ENCODE data around the gene SGTA. TPM values are rescaled to one million over a fixed set of nuclear protein-coding genes. Genes with fewer than 3 reads are reported as not detected.

Gene SGTA
- total and polyA plus RNA-seq, 7 donors: 63.4 to 186 (median 99.1) TPM

DNA sequence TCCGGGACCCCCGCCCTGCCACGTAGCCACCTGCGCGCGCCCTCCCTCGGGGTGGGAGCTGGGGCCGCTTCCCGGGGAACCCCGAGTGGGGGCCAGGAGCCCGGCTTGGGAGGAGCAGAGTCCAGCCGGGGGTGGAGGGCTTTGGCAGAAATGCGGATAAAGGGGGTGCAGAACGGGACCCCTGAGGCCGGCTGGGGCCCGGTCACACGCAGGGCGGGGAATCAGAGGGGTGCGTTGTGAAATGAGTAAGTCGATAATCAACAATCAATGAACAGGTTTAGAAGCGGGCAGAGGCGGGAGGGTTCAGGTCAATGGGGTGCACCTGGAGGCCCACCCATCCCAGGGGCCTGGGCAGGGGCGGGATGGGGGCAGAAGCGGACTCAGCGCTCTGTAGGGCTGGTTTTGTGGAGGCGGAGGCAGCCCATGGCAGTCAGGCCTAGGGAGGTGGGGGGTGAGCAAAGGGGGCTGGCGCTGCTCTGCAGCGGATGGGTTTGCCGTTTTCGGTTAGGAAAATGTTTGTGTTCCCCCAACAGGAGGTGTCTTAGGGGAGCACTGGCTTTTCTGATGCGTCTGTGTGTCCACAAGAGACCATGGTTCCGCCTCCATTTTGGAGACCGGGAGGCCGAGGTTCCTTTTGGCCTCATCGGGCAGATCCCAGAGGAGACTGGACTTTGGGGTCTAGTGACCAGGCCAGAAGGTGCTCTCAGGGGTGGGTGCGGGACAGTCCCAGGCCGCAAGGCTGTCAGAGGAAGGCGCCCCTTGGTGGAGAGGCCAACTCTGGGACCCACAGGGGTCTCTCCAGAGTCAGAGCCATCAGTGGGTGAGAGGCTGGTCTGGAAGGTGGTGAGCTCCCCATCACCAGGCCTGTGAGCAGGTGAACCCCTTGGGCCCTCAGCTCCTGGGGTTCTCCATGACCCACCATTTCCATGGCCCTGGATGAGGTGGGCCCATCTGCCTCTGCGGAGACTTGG is 61.2 kb downstream of the SGTA start:
- no peaks in the 10 kb centered on the region for H3K4me1 ChIP-seq
- no peak overlapping the region for H3K27ac ChIP-seq
- WGBS, 3 donors: 36 to 45% (median 40%) methylated on average over 35 to 39 of the region's 39 CpGs
- no peaks in the 10 kb centered on the region for H3K36me3 ChIP-seq (ENCODE audit: insufficient read depth in 1 of 2, low read depth in 1 of 2)
- DNase-seq (no peak), ATAC-seq (no peak)
- H3K27me3 ChIP-seq (ENCODE audit: insufficient read depth in 3 of 3, low read length in 2 of 3): peaks cover 0 to 75% (median 25%) of the 10 kb centered on the region in 3 donors
- TF ChIP-seq, protein P1, sequence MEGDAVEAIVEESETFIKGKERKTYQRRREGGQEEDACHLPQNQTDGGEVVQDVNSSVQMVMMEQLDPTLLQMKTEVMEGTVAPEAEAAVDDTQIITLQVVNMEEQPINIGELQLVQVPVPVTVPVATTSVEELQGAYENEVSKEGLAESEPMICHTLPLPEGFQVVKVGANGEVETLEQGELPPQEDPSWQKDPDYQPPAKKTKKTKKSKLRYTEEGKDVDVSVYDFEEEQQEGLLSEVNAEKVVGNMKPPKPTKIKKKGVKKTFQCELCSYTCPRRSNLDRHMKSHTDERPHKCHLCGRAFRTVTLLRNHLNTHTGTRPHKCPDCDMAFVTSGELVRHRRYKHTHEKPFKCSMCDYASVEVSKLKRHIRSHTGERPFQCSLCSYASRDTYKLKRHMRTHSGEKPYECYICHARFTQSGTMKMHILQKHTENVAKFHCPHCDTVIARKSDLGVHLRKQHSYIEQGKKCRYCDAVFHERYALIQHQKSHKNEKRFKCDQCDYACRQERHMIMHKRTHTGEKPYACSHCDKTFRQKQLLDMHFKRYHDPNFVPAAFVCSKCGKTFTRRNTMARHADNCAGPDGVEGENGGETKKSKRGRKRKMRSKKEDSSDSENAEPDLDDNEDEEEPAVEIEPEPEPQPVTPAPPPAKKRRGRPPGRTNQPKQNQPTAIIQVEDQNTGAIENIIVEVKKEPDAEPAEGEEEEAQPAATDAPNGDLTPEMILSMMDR (IDR thresholded peaks at IDR 0.05): no peak
- no peaks in the 10 kb centered on the region for H3K9me3 ChIP-seq
- H3K4me3 ChIP-seq: peak overlapping the region; percentile 38
- intact Hi-C loops (cut with DNase I): no loop called here

DNA sequence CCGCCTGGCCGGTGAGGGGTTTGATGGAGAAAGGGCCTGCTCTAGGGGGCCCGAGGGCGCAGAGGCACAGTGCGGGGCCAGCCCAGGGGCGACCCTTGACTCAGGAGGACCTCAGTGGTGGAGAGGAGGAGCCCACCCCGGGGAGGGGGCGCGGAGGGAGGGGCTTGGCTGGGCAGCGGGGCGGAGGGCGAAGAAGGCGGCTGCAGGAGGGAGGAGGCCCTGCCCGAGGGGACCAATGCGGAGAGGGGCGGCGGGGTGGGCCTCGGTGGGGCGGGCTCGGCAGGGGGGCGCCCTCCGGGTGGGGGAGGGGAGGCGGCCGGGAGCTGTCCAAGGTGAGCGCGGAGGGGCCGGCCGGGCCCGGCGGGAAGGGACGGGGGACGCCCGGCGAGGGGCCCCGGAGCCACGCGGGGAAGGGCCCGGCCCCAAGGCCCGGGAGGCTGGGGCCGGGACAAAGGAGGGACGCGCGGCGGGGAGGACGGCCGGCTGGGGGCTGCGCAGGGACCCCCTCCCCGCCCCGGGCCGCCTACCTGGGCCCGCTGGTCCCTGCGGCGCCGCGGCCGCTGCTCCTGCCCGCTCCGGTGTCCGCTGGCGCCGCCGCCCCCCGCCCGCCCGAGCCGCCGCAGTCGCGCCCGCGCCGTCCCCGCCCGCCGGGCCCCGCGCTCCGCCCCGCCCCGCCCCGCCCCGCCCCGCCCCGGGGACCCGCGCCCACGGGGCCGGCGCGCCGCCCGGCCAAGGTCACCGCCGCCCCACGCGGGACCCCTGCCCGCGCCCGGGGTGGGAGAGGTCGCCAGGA is 62.1 kb downstream of the SGTA start, which contains the start of gene DIRAS1:
Gene DIRAS1 (minus strand): TSS at position 596 of the 793 bp plus-strand sequence. CDS start 3,566 bp downstream, outside the sequence.
- intact Hi-C loops (cut with DNase I): no loop called here
- Histone ChIP-seq H3K9me3 (no peaks in the 10 kb centered on the region), H3K4me3 (peak within 1 kb of the TSS; percentile 38), H3K4me1 (no peaks in the 10 kb centered on the region), H3K36me3 (ENCODE audit: insufficient read depth in 1 of 2, low read depth in 1 of 2) (no peaks in the 10 kb centered on the region), H3K27me3 (ENCODE audit: insufficient read depth in 3 of 3, low read length in 2 of 3) (peaks cover 0 to 73% (median 24%) of the 10 kb centered on the region in 3 donors), H3K27ac (no peak within 1 kb of the TSS)
- DNase-seq (peak in 1 of 2 donors; percentile 16), ATAC-seq (no peak)
- TF ChIP-seq, protein P1 (IDR thresholded peaks at IDR 0.05): no peak
- 0 to 3% (median 2%) methylated on average over 25 to 91 of the region's 100 CpGs for WGBS, 3 donors

DNA sequence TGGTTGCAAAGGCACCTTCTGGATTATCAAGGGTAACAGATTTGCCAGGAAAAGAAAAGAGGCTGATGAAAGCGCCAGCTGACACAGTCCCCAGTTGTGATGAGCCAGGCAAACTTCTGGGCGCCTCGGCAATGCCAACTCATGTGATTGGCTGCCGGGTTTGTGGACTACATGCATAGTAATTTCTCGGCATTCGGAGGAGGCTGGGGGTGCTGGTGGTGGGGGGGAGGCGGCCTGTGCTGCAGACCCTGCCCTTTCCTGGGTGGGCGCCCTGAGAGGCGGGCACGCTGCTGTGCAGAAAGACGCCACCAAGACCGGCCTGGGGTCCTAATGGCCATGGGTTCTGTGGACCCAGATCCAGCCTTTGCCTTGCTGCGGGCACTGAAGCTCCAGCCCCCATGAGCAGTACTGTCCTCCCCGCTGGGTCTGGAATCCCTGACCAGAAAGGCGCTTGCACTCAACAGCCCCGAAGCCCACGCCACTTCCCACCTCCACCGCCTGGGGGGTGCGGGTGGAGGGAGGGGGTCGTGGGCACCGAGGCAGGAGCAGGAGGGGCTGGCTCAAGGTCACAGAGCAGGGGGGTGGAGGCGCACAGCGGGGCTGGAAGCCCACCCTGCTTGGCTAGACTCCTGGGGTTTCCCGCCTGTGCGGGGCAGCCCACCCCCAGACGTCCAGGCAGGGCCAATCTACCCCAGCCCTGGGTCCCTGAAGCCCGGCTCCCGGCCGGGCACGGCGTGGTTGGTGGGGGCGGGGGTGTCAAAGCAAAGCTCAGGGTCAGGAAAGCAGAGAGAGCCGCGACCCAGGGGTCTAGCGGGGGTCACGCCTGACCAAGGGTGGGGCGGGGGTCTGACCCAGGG is 62.9 kb downstream of the SGTA start:
- no peaks in the 10 kb centered on the region for H3K4me1 ChIP-seq
- intact Hi-C loops (cut with DNase I): no loop called here
- peak in 1 of 4 donors; percentile 25 for ATAC-seq
- DNase-seq: no peak
- peak overlapping the region; percentile 34 for H3K4me3 ChIP-seq
- H3K36me3 ChIP-seq (ENCODE audit: insufficient read depth in 1 of 2, low read depth in 1 of 2): no peaks in the 10 kb centered on the region
- H3K27ac ChIP-seq: no peak overlapping the region
- H3K9me3 ChIP-seq: peaks cover 4% of the 10 kb centered on the region
- WGBS, 3 donors: 2 to 5% (median 3%) methylated on average over 31 to 37 of the region's 37 CpGs
- peaks cover 0 to 68% (median 27%) of the 10 kb centered on the region in 3 donors for H3K27me3 ChIP-seq (ENCODE audit: insufficient read depth in 3 of 3, low read length in 2 of 3)
- TF ChIP-seq, protein P1 (IDR thresholded peaks at IDR 0.05): no peak

DNA sequence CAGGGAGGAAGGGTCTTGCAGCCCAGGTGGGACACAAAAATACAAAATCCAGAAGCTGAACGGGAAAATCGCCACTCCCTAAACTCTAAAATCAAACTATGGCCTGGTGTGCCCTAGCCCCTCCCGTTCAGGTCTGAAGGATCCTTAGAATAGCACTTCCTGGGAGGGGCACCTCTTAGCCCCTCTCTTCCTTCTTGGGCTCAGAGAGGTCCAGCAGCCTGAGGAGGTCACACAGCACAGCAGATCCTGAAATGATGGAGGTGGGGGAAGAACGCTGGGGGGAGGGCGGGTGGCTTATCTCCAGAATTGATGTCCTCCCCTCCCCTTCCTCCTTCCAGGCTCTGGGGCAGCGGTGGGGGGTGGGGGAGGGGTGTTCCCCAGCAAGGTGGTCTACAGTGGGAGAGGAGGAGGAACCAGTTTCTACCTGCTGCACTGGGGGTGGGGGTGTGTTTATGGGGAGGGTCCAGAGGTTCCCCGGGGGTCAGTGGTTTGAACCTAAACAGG is 63.8 kb downstream of the SGTA start:
- TF ChIP-seq, protein P1 (IDR thresholded peaks at IDR 0.05): no peak
- Histone ChIP-seq H3K4me3 (no peak overlapping the region), H3K36me3 (ENCODE audit: insufficient read depth in 1 of 2, low read depth in 1 of 2) (no peaks in the 10 kb centered on the region), H3K4me1 (no peaks in the 10 kb centered on the region), H3K9me3 (peaks cover 5% of the 10 kb centered on the region), H3K27ac (no peak overlapping the region), H3K27me3 (ENCODE audit: insufficient read depth in 3 of 3, low read length in 2 of 3) (peaks cover 0 to 64% (median 30%) of the 10 kb centered on the region in 3 donors)
- DNase-seq: no peak
- 40 to 51% (median 51%) methylated on average over 6 of the region's 7 CpGs for WGBS, 3 donors
- intact Hi-C loops (cut with DNase I): no loop called here
- no peak for ATAC-seq

Measured in psoas muscle (tissue), 8 donors.